NT2/D1 (cell line): ENCODE measurements around the gene PRPF40A.
"Not testable (repeated sequence)": the region's sequence is repeated elsewhere in the genome, so short reads cannot be mapped to it uniquely, and the experiment has no call there.

Source experiments
- SUZ12 ChIP-seq: IDR thresholded peaks from 2 replicates; pipeline ENCODE4 v1.6.1; 2011; ENCODE audit not compliant: insufficient read length, insufficient read depth; ENCODE audit errors: extremely low read depth
- YY1 ChIP-seq: IDR thresholded peaks from 2 replicates; pipeline ENCODE4 v1.6.1; 2011; ENCODE audit not compliant: insufficient read length, insufficient read depth
- ZNF274 ChIP-seq: IDR thresholded peaks from 2 replicates; pipeline ENCODE4 v1.6.1; 2011; ENCODE audit warnings: mild to moderate bottlenecking, low read depth, low read length

DNA sequence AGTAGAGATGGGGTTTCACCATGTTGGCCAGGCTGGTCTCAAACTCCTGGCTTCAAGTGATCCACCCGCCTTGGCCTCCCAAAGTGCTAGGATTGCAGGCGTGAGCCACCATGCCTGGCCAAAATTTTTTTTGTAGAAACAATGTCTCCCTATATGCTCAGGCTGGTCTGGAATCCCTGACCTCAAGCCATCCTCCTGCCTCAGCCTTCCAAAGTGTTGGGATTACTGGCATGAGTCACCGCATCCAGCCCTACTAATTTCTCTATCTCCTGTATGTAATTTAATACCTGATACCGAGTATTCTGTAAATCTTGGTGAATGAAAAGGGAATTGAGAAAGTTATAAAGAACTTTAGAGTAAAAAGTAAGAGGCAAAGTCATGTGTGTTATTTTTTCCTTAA lies 30.5 kb upstream of the PRPF40A start:
- TF ChIP-seq ZNF274, YY1, SUZ12: not testable (repeated sequence)
